ENCODE data around the gene LPAR1.

LPAR1 gene

GRCh38 chr9:110952540-110952859, 85.8 kb downstream of the LPAR1 start:
- no peak for DNase-seq (ENCODE audit: low read depth)

- DNase-seq (ENCODE audit: low read depth), result no peak
Measured at GRCh38 chr9:110951805-110952539, 86.3 kb downstream of the LPAR1 start.

- DNase-seq (ENCODE audit: low read depth), result no peak
Measured at GRCh38 chr9:110950041-110950645, 88.1 kb downstream of the LPAR1 start.

- no peak for DNase-seq (ENCODE audit: low read depth)
Measured at GRCh38 chr9:110949081-110949480, 89.2 kb downstream of the LPAR1 start.

GRCh38 chr9:110947491-110948044, 90.7 kb downstream of the LPAR1 start:
- no peak for DNase-seq (ENCODE audit: low read depth)

GRCh38 chr9:110942522-110942921, 95.7 kb downstream of the LPAR1 start:
- no peak for DNase-seq (ENCODE audit: low read depth)

- no peak for DNase-seq (ENCODE audit: low read depth)
Measured at GRCh38 chr9:110940951-110941557, 97.2 kb downstream of the LPAR1 start.

GRCh38 chr9:110939573-110939972, 98.7 kb downstream of the LPAR1 start:
- no peak for DNase-seq (ENCODE audit: low read depth)

GRCh38 chr9:110939047-110939446, 99.2 kb downstream of the LPAR1 start:
- no peak for DNase-seq (ENCODE audit: low read depth)

- DNase-seq (ENCODE audit: low read depth), result no peak
Measured at GRCh38 chr9:110938242-110938641, 100.0 kb downstream of the LPAR1 start.

- no peak for DNase-seq (ENCODE audit: low read depth)
Measured at GRCh38 chr9:110936719-110937452, 101.4 kb downstream of the LPAR1 start.

GRCh38 chr9:110936237-110936636, 102.0 kb downstream of the LPAR1 start:
- no peak for DNase-seq (ENCODE audit: low read depth)

GRCh38 chr9:110935829-110936228, 102.4 kb downstream of the LPAR1 start:
- DNase-seq (ENCODE audit: low read depth), result no peak

- DNase-seq (ENCODE audit: low read depth), result no peak
Measured at GRCh38 chr9:110933350-110934001, 104.8 kb downstream of the LPAR1 start.

- no peak for DNase-seq (ENCODE audit: low read depth)
Measured at GRCh38 chr9:110932863-110933262, 105.4 kb downstream of the LPAR1 start.

- DNase-seq (ENCODE audit: low read depth), result no peak
Measured at GRCh38 chr9:110928599-110928998, 109.7 kb downstream of the LPAR1 start.

GRCh38 chr9:110926828-110927487, 111.3 kb downstream of the LPAR1 start:
- no peak for DNase-seq (ENCODE audit: low read depth)

- no peak for DNase-seq (ENCODE audit: low read depth)
Measured at GRCh38 chr9:110923601-110924000, 114.7 kb downstream of the LPAR1 start.

GRCh38 chr9:110922145-110922544, 116.1 kb downstream of the LPAR1 start:
- no peak for DNase-seq (ENCODE audit: low read depth)

- DNase-seq (ENCODE audit: low read depth), result no peak
Measured at GRCh38 chr9:110921705-110922104, 116.6 kb downstream of the LPAR1 start.

- DNase-seq (ENCODE audit: low read depth), result no peak
Measured at GRCh38 chr9:110919609-110920008, 118.7 kb downstream of the LPAR1 start.

- DNase-seq (ENCODE audit: low read depth), result no peak
Measured at GRCh38 chr9:110919050-110919435, 119.2 kb downstream of the LPAR1 start.
